Activated CD4-positive, alpha-beta T cell treated with anti-CD3 and anti-CD28 coated beads, Interleukin-2, amount 10 ng/mL, durations not matched to agents 7 days and 5 days (primary cell): Measurements from ENCODE around the gene PPIL4. TPM values are rescaled to one million over a fixed set of nuclear protein-coding genes. Genes with fewer than 3 reads are reported as not detected.
A peak's percentile ranks its signal among the peaks of the same experiment; 100 is the strongest.
"Not testable (repeated sequence)": the region's sequence is repeated elsewhere in the genome, so short reads cannot be mapped to it uniquely, and the experiment has no call there.

Source experiments
- CTCF ChIA-PET: fragments of 350-600 bp; sonication (Branson Sonifier 250); formaldehyde crosslinking; loops from one replicate; lab custom pipeline; 2021; ENCODE audit warnings: antibody characterized with exemption; lab: Charles Lee
- POLR2A ChIA-PET: fragments of 350-600 bp; sonication (Branson Sonifier 250); formaldehyde crosslinking; loops from one replicate; lab custom pipeline; 2021; ENCODE audit warnings: antibody characterized with exemption; lab: Charles Lee
- DNase-seq: peaks from one replicate; pipeline ENCODE4 v3.0.0-alpha.2; 2020
- H3K27ac Mint-ChIP-seq: one replicate; pipeline ENCODE4 v1.8.0; 2021; ENCODE audit warnings: mild to moderate bottlenecking, moderate library complexity, mixed read lengths
- H3K27me3 Mint-ChIP-seq: one replicate; pipeline ENCODE4 v1.8.0; 2021; ENCODE audit warnings: mixed read lengths
- H3K36me3 Mint-ChIP-seq: one replicate; pipeline ENCODE4 v1.8.0; 2021; ENCODE audit warnings: low read depth, mixed read lengths
- H3K4me1 Mint-ChIP-seq: one replicate; pipeline ENCODE4 v1.8.0; 2021; ENCODE audit warnings: mixed read lengths
- H3K4me3 Mint-ChIP-seq: one replicate; pipeline ENCODE4 v1.8.0; 2021; ENCODE audit warnings: mild to moderate bottlenecking, moderate library complexity, mixed read lengths
- H3K9me3 Mint-ChIP-seq: one replicate; pipeline ENCODE4 v1.8.0; 2021; ENCODE audit warnings: mixed read lengths
- total RNA-seq, 2 experiments: library from RNA; stranded (reverse); gene quantifications; one replicate each; pipeline ENCODE4 v1.2.3, GENCODE V29; 2021

Gene PPIL4
- total RNA-seq, 2 experiments from 2014 or later: 17.6 to 20.1 TPM

- no peak for DNase-seq
- H3K27ac Mint-ChIP-seq: no peak overlapping the region
- H3K4me3 Mint-ChIP-seq: no peak overlapping the region
- CTCF ChIA-PET: interaction anchor here (0.5 to 2.6 kb wide), 5 partner anchors 9 to 74 kb away, joined by 3 to 9 read pairs (median 6); partner anchors contain the start of gene ZC3H12D
- peaks cover 20% of the 10 kb centered on the region for H3K4me1 Mint-ChIP-seq
- H3K36me3 Mint-ChIP-seq: peaks cover 21% of the 10 kb centered on the region
- H3K9me3 Mint-ChIP-seq: no peaks in the 10 kb centered on the region
- POLR2A ChIA-PET: interaction anchor here (0.6 kb wide), 1 partner anchor 19 kb away, joined by 3 read pairs; no protein-coding TSS in a partner anchor
- H3K27me3 Mint-ChIP-seq: no peaks in the 10 kb centered on the region
These were observed 82.1 kb downstream of the PPIL4 start for GRCh38 chr6:149463781-149464180.

GRCh38 chr6:149462712-149463111 lies 83.1 kb downstream of the PPIL4 start:
- H3K27me3 Mint-ChIP-seq: not testable (repeated sequence)

GRCh38 chr6:149461670-149462069 lies 84.2 kb downstream of the PPIL4 start:
- Mint-ChIP-seq H3K27ac (no peak overlapping the region), H3K27me3 (no peaks in the 10 kb centered on the region), H3K9me3 (no peaks in the 10 kb centered on the region), H3K4me1 (peaks cover 7% of the 10 kb centered on the region), H3K36me3 (peaks cover 19% of the 10 kb centered on the region), H3K4me3 (no peak overlapping the region)
- ChIA-PET POLR2A (no interaction called here), CTCF (interaction anchor here (1.0 to 2.0 kb wide), 2 partner anchors 8 to 46 kb away, joined by 3 to 4 read pairs; no protein-coding TSS in a partner anchor)
- DNase-seq: no peak

More at GRCh38 chr6:149462712-149463111, 83.1 kb downstream of the PPIL4 start:
- Mint-ChIP-seq H3K36me3 (peaks cover 18% of the 10 kb centered on the region), H3K4me1 (peaks cover 10% of the 10 kb centered on the region)
- H3K27ac Mint-ChIP-seq, DNase-seq, POLR2A ChIA-PET, H3K4me3 Mint-ChIP-seq, H3K9me3 Mint-ChIP-seq: not testable (repeated sequence)
- CTCF ChIA-PET: interaction anchor here (1.3 to 1.8 kb wide), 2 partner anchors 21 to 31 kb away, joined by 4 to 9 read pairs; partner anchors contain the start of gene ZC3H12D

DNA sequence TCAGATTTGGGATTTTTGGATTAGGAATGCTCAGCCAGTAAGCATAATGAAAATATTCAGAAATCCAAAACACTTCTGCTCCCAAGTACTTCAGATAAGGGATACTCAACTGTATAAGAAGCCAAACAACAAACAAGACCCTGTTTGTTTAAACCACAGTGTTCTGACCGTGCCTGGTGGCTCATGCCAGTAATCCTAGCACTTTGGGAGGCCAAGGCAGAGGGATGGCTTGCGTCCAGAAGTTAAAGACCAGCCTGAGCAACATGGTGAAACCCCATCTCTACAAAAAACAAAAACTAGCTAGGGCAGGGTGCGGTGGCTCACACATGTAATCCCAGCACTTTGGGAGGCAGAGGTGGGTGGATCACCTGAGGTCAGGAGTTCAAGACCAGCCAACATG lies 85.6 kb downstream of the PPIL4 start:
- H3K9me3 Mint-ChIP-seq, DNase-seq, H3K27ac Mint-ChIP-seq, H3K27me3 Mint-ChIP-seq, H3K4me3 Mint-ChIP-seq, POLR2A ChIA-PET, H3K4me1 Mint-ChIP-seq: not testable (repeated sequence)
- CTCF ChIA-PET: interaction anchor here (2.0 kb wide), 1 partner anchor 10 kb away, joined by 4 read pairs; no protein-coding TSS in a partner anchor
- H3K36me3 Mint-ChIP-seq: peaks cover 19% of the 10 kb centered on the region

- Mint-ChIP-seq H3K4me1 (peaks cover 5% of the 10 kb centered on the region), H3K36me3 (peaks cover 19% of the 10 kb centered on the region), H3K27ac (no peak overlapping the region), H3K27me3 (no peaks in the 10 kb centered on the region), H3K9me3 (no peaks in the 10 kb centered on the region), H3K4me3 (no peak overlapping the region)
- ChIA-PET CTCF (interaction anchor here (2.0 kb wide), 1 partner anchor 10 kb away, joined by 4 read pairs; no protein-coding TSS in a partner anchor), POLR2A (no interaction called here)
- DNase-seq: no peak
These were observed 86.1 kb downstream of the PPIL4 start for GRCh38 chr6:149459761-149460160.

DNA sequence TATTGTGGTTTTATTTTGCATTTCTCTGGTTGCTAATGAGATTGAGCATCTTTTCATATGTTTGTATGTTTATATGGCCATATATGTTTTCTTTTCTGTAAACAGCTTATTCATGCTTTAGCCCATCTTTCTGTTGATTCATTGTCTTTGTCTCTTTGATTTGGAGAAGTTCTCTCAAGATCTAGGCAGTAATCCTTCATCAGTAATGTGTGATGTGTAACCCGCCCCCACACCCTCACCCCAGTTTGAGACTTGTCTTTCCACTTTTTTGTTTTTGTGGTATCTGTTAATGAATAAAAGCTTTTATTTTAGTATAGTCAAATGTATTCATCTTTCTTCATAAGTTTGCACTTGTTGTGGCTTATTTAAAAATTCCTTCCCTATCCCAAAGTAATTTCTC lies 87.0 kb downstream of the PPIL4 start:
- Mint-ChIP-seq H3K36me3 (peaks cover 19% of the 10 kb centered on the region), H3K9me3 (no peaks in the 10 kb centered on the region), H3K27me3 (no peaks in the 10 kb centered on the region), H3K4me3 (no peak overlapping the region), H3K4me1 (peaks cover 2% of the 10 kb centered on the region), H3K27ac (no peak overlapping the region)
- DNase-seq: no peak
- POLR2A ChIA-PET: no interaction called here
- CTCF ChIA-PET: interaction anchor here (1.0 kb wide), 2 partner anchors 15 to 430 kb away, joined by 3 read pairs; no protein-coding TSS in a partner anchor

- H3K4me1 Mint-ChIP-seq: no peaks in the 10 kb centered on the region
- no peaks in the 10 kb centered on the region for H3K9me3 Mint-ChIP-seq
- no peaks in the 10 kb centered on the region for H3K27me3 Mint-ChIP-seq
- DNase-seq: no peak
- ChIA-PET POLR2A (interaction anchor here (0.6 kb wide), 1 partner anchor 39 kb away, joined by 3 read pairs; no protein-coding TSS in a partner anchor), CTCF (interaction anchor here (1.0 to 1.3 kb wide), 3 partner anchors 15 to 430 kb away, joined by 3 read pairs; no protein-coding TSS in a partner anchor)
- peaks cover 19% of the 10 kb centered on the region for H3K36me3 Mint-ChIP-seq
- no peak overlapping the region for H3K27ac Mint-ChIP-seq
- H3K4me3 Mint-ChIP-seq: no peak overlapping the region
These were observed 87.6 kb downstream of the PPIL4 start for GRCh38 chr6:149458196-149458595.

DNA sequence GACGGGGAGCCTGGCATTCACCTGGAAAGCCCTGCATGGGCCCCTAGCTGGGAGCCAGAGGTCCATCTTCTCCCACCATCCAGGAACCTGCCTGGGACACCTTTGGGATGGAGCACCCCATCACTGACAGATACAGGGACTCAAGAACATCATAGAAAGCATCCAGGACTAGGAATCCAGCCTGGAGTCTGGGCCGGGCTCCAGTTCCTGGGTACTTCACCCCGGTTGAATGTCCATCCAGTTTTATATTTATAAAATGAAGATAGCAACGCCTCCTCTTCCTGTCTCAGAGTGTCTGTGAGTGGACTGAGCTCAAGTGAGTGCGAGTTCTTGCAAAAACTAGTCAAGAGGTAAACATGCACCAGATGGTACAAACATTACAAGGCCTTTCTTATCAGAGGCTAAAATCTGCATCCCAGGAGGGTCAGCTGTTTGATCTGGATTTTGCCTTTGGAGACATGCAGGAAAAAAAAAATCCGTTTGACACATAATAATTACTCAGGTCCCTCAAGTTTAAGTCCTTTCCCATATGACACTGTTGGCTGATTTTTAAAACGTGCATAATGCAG lies 88.4 kb downstream of the PPIL4 start:
- Mint-ChIP-seq H3K4me1 (no peaks in the 10 kb centered on the region), H3K36me3 (peaks cover 14% of the 10 kb centered on the region), H3K9me3 (no peaks in the 10 kb centered on the region), H3K4me3 (no peak overlapping the region), H3K27ac (peak overlapping the region; percentile 31), H3K27me3 (no peaks in the 10 kb centered on the region)
- ChIA-PET CTCF (interaction anchor here (1.0 to 1.3 kb wide), 2 partner anchors 14 to 429 kb away, joined by 3 read pairs; no protein-coding TSS in a partner anchor), POLR2A (no interaction called here)
- DNase-seq: no peak

- no peaks in the 10 kb centered on the region for H3K9me3 Mint-ChIP-seq
- peaks cover 3% of the 10 kb centered on the region for H3K4me1 Mint-ChIP-seq
- no peak overlapping the region for H3K27ac Mint-ChIP-seq
- DNase-seq: no peak
- H3K4me3 Mint-ChIP-seq: no peak overlapping the region
- no peaks in the 10 kb centered on the region for H3K27me3 Mint-ChIP-seq
- peaks cover 12% of the 10 kb centered on the region for H3K36me3 Mint-ChIP-seq
- ChIA-PET POLR2A (no interaction called here), CTCF (no interaction called here)
These were observed 89.4 kb downstream of the PPIL4 start for GRCh38 chr6:149456311-149457021.

DNA sequence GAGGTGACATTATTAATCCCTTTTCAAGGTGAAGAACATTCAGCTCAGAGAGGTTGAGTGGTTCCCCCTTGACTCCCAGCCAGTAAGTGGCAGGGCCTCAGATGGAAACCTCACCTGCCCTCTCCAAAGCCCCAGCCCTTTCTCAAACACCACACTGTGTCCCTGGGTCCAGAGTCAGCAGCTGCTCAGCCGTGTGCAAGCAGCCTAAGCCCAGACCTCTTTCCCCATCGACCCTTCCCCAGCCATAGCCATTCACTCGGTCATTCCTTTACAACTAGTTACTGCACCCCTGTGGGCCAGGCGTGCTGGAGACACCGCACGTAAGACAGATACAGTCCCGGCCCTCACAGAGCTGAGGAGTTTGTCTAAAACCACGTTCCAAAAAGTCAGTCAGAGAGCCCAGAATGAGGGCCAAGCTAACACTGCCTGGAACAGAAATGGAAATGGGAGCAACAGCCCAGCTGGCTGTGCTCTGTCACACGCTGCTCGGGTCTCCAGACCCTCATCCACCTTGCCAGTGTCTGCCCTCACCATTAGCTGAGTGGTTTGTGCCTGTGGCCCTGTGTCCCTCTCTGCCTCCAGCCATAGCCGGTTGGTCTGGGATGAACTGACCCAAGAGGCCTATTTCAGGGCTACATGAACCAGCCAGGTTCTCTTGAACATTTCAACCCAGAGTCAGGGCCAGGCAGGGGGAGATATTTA lies 90.7 kb downstream of the PPIL4 start:
- CTCF ChIA-PET: interaction anchor here (0.6 to 1.7 kb wide), 3 partner anchors 10 to 424 kb away, joined by 3 to 5 read pairs (median 4); no protein-coding TSS in a partner anchor
- DNase-seq: no peak
- Mint-ChIP-seq H3K36me3 (peaks cover 7% of the 10 kb centered on the region), H3K9me3 (no peaks in the 10 kb centered on the region), H3K4me3 (no peak overlapping the region), H3K4me1 (peaks cover 3% of the 10 kb centered on the region), H3K27me3 (no peaks in the 10 kb centered on the region), H3K27ac (no peak overlapping the region)
- POLR2A ChIA-PET: no interaction called here
